Measurements from ENCODE around the gene DSP.

DNA sequence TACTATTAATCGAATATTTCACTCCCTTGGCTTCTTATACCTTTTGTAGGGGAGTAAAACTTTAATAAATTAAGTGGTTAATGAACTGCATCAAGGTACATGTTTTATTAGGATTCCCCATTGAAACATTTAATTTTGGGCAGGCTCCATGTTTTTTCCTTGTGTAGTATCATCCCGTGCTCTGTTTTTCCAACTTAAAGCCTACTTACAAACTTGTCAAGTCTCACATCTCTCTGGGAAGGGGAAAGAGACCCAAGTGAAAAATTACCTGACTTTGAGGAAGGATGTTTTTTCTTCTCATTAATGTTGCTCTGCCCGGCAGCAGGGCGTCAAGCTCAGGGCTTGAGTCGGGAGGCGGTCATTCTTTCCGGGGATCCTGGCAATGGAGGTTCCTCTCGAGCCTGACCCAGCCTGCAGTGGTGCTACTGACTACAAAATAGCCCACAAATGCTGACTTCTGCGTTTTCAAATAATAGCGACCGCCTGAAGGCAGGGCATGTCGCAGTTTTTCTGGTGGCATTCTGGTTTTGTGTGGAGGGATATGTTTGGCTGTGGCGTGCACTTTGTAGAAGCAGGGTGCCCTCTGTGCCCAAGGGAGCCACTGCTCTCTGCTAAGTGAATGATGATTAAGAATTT, 2.4 kb downstream of the DSP start:
- TF ChIP-seq, protein P1, sequence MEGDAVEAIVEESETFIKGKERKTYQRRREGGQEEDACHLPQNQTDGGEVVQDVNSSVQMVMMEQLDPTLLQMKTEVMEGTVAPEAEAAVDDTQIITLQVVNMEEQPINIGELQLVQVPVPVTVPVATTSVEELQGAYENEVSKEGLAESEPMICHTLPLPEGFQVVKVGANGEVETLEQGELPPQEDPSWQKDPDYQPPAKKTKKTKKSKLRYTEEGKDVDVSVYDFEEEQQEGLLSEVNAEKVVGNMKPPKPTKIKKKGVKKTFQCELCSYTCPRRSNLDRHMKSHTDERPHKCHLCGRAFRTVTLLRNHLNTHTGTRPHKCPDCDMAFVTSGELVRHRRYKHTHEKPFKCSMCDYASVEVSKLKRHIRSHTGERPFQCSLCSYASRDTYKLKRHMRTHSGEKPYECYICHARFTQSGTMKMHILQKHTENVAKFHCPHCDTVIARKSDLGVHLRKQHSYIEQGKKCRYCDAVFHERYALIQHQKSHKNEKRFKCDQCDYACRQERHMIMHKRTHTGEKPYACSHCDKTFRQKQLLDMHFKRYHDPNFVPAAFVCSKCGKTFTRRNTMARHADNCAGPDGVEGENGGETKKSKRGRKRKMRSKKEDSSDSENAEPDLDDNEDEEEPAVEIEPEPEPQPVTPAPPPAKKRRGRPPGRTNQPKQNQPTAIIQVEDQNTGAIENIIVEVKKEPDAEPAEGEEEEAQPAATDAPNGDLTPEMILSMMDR (IDR thresholded peaks at IDR 0.05; ENCODE audit: poor library complexity), result no peak
- TF ChIP-seq EZH2phosphoT487 (IDR thresholded peaks at IDR 0.05; ENCODE audit: low read depth, severe bottlenecking, unreplicated experiment) (no peak), EZH2 (IDR thresholded peaks at IDR 0.05; ENCODE audit: borderline replicate concordance) (no peak)

Data from hepatocyte (in vitro differentiated cells).